IPS-18c (cell line): ENCODE measurements around the gene USP40.

Source experiments
- H3K4me3 ChIP-seq: 2 replicates; pipeline ENCODE4 v1.7.0; 2013; ENCODE audit warnings: low read depth, mild to moderate bottlenecking, low read length, moderate library complexity; ENCODE audit not compliant: insufficient read depth
- H3K9me3 ChIP-seq: one replicate; pipeline ENCODE4 v1.6.1; 2013; ENCODE audit warnings: mild to moderate bottlenecking, low read length, moderate library complexity; ENCODE audit not compliant: control insufficient read depth, insufficient read depth

Gene USP40

GRCh38 chr2:233486357-233486756 is 80.2 kb downstream of the USP40 start:
- Histone ChIP-seq H3K9me3 (peaks cover 13% of the 10 kb centered on the region), H3K4me3 (no peak overlapping the region)

- no peak overlapping the region for H3K4me3 ChIP-seq
- H3K9me3 ChIP-seq, result peaks cover 13% of the 10 kb centered on the region
Measured at GRCh38 chr2:233485726-233486125, 80.9 kb downstream of the USP40 start.

- no peak overlapping the region for H3K4me3 ChIP-seq
- H3K9me3 ChIP-seq, result peaks cover 13% of the 10 kb centered on the region
Measured at GRCh38 chr2:233482616-233483015, 84.0 kb downstream of the USP40 start.

GRCh38 chr2:233481368-233482142 is 85.0 kb downstream of the USP40 start:
- Histone ChIP-seq H3K4me3 (no peak overlapping the region), H3K9me3 (peaks cover 13% of the 10 kb centered on the region)

GRCh38 chr2:233480490-233481202 is 85.9 kb downstream of the USP40 start:
- no peak overlapping the region for H3K4me3 ChIP-seq
- H3K9me3 ChIP-seq, result peaks cover 15% of the 10 kb centered on the region

GRCh38 chr2:233479616-233480489 is 86.7 kb downstream of the USP40 start:
- Histone ChIP-seq H3K9me3 (peaks cover 15% of the 10 kb centered on the region), H3K4me3 (no peak overlapping the region)

- peaks cover 5% of the 10 kb centered on the region for H3K9me3 ChIP-seq
Measured at GRCh38 chr2:233477548-233478433, 88.8 kb downstream of the USP40 start.

GRCh38 chr2:233476651-233477547 is 89.7 kb downstream of the USP40 start:
- Histone ChIP-seq H3K4me3 (no peak overlapping the region), H3K9me3 (peaks cover 2% of the 10 kb centered on the region)

More at GRCh38 chr2:233477548-233478433, 88.8 kb downstream of the USP40 start:
- H3K4me3 ChIP-seq, result no peak overlapping the region

GRCh38 chr2:233476063-233476410 is 90.5 kb downstream of the USP40 start:
- Histone ChIP-seq H3K4me3 (no peak overlapping the region), H3K9me3 (peaks cover 2% of the 10 kb centered on the region)

- Histone ChIP-seq H3K9me3 (peaks cover 2% of the 10 kb centered on the region), H3K4me3 (no peak overlapping the region)
Measured at GRCh38 chr2:233474308-233475160, 92.0 kb downstream of the USP40 start.

GRCh38 chr2:233473878-233474277 is 92.7 kb downstream of the USP40 start:
- no peak overlapping the region for H3K4me3 ChIP-seq
- H3K9me3 ChIP-seq, result peaks cover 2% of the 10 kb centered on the region

- Histone ChIP-seq H3K4me3 (no peak overlapping the region), H3K9me3 (peaks cover 2% of the 10 kb centered on the region)
Measured at GRCh38 chr2:233473386-233473791, 93.2 kb downstream of the USP40 start.

- H3K4me3 ChIP-seq, result no peak overlapping the region
- H3K9me3 ChIP-seq, result peaks cover 2% of the 10 kb centered on the region
Measured at GRCh38 chr2:233471291-233472035, 95.1 kb downstream of the USP40 start.

- H3K9me3 ChIP-seq, result peaks cover under 1% of the 10 kb centered on the region
- H3K4me3 ChIP-seq, result no peak overlapping the region
Measured at GRCh38 chr2:233470839-233471238, 95.7 kb downstream of the USP40 start.
